HS-5 (cell line): Measurements from ENCODE around the gene AZIN2.
"Not testable (repeated sequence)": the region's sequence is repeated elsewhere in the genome, so short reads cannot be mapped to it uniquely, and the experiment has no call there.

Source experiments
- DNase-seq: peaks from one replicate; pipeline ENCODE4 v3.0.0-alpha.2; 2012; ENCODE audit warnings: low read depth

AZIN2 gene

DNA sequence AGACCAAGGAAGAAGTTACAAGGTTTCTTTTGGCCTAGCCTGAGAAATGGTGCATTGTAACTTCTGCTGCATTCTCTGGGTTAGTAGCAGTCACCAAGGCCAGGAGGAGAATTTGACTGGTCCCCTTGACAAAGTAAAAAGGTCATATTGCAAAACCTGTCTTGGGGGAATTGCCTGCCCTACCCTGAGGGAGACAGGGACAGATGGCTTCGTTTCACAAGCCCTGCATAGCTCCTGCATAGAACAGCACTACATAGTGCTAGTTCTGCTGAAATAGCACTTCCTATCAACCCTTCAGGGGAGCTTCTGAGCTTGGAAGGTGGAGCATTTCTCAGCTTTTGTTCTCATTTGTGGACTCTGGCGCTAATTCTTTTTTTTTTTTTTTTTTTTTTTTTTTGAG is 23.9 kb upstream of the AZIN2 start:
- DNase-seq: no peak

DNA sequence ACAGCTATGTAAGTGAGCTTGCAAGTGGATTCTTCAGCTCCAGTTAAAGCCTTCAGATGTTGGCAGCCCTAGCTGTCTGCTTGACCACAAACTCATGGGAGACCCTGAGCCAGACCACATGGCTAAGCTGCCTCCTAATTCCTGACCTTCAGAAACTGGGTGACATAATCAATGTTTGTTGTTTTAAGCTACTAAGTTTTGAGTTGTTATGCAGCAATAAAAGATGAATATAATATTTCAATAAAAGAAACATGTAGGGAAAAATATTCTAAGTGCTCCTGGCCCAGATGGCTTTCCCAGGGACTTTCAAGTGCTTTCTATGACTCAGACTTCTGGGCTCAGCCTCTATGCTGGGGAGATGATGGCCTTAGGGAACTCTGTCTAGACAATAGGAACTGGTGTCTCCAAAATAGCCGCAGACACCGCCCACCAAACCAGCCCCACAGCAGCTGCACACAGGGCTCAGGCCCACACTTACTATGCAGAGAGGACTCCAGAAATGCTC is 20.3 kb upstream of the AZIN2 start:
- no peak for DNase-seq

- DNase-seq: no peak
Observed at GRCh38 chr1:33061834-33062233, 19.1 kb upstream of the AZIN2 start.

DNA sequence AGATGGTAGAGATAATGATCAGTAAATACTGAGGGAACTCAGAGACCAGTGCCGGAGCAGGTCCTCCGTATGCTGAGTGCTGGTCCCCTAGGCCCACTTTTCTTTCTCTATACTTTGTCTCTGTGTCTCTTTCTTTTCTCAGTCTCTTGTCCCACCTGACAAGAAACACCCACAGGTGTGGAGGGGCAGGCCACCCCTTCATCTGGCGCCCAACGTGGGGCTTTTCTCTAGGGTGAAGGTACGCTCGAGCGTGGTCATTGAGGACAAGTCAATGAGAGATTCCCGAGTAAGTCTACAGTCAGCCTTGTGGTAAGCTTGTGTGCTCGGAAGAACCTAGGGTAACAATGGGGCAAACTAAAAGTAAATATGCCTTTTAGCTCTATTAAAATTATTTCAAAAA is 16.7 kb upstream of the AZIN2 start:
- not testable (repeated sequence) for DNase-seq

DNA sequence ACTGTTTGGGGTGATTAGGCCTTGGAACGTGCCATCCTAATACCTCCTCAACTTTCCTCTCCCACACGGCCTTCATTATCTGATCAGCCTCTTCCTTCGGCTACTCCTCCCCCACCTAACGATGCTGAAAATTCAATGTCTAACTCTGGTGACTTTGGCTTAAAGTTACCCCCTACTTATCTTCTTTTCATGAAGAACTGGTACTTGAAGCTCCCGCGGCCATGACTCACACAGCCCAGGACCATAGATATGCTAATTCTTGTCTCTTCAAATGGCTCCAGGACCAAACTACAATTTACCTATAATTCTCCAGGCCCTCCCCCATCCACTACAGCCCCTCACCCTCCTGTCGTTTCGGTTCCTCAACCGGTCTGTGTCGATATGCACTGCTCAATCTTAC is 15.7 kb upstream of the AZIN2 start:
- no peak for DNase-seq

DNA sequence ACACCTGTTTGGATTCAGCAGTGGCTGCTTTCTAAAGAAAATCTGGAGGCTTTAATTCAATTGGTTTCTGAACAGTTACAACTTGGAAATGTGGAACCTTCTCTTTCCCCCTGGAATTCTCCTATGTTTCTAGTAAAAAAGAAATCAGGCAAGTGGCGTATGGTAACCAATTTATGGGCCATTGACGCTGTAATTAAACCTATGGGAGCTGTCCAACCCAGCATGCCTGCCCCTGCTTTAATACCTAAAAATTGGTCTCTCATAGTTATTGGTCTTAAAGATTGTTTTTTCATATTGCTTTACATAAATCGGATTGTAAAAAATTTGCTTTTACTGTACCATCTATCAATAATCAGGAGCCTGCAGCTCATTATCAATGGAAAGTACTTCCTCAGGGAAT is 14.5 kb upstream of the AZIN2 start:
- DNase-seq: not testable (repeated sequence)

DNA sequence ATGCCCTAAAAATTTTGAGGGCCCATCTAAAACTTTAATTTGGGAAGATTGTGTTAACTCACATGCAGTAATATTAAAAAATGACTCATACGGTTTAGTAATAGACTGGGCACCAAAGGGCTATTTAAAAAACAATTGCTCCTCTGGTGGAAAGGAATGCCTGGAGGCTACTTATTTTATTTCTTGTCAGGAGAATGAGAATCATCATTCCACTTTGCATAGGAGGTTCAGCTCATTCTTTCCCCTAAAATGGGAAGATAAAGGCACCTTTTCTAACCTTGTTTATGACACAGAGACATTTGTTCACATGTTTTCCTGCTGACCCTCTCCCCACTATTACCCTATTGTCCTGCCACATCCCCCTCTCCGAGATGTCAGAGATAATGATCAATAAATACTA is 12.8 kb upstream of the AZIN2 start:
- DNase-seq: not testable (repeated sequence)

GRCh38 chr1:33070628-33071027 is 10.3 kb upstream of the AZIN2 start:
- no peak for DNase-seq

DNA sequence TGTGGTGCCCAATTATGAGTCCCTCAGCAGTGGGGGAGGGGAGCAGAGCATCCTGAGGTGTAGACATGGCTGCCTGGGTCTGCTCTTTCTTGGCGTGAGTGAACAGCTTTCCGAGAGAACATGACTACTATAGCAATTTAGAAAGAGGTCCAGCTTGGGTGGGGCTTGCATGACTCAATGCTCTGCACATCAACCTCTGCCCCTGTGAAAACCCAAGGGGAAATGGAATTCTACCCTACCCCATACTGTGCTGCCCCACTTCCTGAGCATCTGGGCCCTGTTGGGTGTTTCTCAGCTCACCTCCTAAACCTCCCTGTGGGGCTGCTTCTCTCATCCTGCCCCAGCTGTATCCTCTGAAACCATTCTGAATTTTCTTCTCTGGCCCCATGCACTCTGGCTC is 8.2 kb upstream of the AZIN2 start:
- no peak for DNase-seq

DNA sequence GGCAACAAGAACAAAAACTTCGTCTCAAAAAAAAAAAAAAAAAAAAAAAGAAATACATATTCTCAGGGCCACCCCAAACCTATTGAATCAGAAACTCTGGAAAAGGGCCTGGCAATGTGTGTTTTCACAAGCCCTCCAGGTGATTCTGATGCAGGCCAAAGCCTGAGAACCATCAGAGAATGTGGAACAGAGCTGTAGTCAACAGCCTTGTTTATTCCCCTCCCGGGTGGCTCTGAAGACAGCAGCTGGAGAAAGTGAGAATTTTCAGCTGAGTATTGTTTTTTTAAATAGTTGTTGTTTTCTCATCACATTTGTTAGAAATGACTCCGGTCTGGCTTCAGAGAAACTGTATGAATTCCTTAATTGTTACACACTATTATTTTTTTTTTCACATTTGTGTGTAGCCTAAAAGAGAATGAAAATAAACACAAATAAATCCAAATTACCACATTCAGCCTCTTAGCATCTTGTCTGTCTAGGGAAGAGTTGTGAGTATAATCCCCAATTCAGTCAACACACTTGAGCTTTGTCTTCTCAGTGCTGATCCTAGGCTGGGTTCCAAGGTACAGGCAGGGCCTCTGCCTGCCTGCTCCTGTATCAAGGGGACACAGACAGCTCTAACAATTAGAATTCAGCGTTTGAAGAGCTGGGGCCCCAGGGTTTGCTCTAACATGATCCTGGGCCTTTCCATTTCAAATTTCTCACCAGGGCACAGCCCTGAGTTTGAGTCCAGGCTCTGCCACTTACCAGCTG is 6.6 kb upstream of the AZIN2 start:
- no peak for DNase-seq

- DNase-seq: no peak
Observed at GRCh38 chr1:33078030-33078591, 2.8 kb upstream of the AZIN2 start.

DNA sequence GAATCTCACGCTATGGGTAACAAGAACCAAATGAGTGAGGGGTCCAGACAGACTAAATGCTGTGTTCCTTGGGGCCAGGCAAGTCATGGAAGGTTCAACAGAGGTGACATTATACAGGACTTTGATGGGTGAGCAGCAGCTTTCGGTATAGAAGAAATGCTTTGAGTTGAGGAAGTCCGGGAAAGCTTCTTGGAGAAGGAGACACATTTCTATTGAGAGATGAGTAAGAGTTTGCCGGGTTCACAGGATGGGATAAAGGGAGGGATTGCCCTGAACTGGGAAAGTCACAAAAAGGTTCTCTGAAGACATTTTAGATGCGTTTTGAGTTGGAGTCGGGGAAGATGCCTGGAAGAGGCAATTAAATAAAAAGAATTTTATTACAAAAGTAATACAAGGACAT is 580 bp upstream of the AZIN2 start:
- no peak for DNase-seq

DNA sequence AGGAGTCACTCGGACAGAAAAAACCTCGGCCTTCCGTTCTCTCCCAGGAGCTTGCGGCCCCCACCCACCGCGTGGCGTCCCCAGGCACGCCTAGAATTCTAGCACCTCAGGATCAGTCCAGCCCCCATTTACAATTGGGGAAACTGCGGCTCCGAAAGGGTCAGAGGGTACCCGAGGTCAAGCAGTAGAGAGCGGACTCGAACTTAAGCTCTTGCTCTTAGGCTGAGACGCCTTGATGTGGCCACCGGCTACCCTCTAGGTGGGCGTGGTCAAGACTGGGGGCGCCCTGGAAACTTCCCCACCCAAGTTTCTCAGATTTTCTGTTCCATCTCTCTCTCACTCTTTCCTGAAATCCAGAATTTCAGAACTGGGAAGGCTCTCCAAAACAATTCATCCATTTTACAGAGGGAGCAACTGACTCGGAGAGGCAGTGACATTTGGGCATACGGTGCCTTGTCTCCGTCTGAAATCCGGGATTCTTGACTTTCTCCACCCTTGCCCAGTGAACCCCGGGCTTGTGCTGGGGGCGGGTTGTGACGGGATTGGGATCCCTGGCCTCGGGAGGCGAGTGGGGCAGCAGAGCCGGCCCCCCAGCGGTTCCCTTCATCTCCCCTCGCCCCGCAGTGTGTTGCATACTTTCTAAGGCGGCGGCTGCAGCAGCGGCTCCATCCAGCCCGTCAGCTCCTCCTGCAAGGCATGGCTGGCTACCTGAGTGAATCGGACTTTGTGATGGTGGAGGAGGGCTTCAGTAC is 777 bp downstream of the AZIN2 start:
- DNase-seq: no peak

DNA sequence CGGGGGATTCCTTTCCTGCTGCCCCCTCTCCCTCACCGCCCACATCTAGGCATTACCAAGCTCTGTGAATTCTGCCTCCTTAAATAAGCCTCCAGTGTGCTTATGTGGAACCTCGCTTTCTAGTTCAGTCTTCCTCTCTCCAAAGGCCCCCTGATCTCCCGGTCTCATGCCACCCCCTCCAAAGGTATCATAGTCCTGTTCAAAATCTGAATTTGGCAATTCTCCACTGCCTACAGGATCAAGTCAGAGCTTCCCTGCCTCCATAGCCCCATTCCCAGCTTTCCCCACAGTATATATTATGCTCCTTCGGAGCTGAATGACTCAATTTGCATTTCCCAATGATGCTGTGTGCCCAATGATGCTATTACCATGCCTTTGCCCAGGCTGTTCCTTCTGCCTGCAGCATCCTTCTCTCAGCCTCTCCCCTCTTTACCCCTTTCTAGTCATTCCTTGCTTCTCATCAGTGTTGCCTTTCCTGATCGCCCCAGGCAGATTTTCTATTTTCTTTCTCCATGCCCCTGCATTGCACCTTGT is 1.7 kb downstream of the AZIN2 start:
- no peak for DNase-seq

DNA sequence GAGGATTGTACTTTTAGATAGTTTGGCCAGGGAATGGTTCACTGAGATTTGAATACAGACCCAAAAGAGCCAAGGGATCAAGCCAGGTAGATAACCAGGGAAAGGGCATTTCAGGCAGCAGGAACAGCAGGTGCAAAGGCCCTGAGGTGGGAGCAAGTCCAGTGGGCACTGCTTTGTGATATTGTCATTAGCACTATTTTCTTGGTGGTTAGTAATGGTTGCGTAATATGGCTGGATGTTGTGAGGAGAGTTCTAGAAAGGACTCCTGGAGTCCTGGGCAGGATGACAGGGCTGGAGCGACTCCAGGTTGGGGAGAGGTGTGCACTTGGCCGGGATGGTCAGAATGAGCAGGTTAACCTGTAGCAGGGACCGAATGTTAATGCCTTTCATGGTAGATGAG is 4.4 kb downstream of the AZIN2 start:
- DNase-seq: no peak

DNA sequence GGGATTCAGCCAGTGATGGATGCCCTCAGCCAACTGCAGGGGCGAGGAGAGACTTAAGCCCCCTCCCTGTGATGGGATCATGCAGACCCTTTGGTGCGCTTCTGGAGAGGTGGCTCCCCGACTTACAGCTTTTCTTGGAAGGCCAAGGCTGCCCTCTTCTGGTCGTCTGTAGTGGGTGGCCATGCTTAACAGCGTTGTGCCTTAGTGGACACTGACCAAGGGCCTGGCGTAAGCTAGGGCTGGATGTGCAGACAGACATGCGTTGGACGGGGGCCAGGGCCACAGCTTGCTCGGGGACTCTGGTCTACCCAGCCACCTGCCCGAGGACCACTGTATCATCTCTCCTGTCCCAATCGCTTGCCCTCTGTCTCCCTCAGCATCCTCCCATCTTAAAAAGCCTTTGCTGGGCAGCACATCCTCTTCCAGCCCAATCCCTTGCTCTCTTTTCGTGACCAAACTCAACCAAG is 5.5 kb downstream of the AZIN2 start:
- no peak for DNase-seq

DNA sequence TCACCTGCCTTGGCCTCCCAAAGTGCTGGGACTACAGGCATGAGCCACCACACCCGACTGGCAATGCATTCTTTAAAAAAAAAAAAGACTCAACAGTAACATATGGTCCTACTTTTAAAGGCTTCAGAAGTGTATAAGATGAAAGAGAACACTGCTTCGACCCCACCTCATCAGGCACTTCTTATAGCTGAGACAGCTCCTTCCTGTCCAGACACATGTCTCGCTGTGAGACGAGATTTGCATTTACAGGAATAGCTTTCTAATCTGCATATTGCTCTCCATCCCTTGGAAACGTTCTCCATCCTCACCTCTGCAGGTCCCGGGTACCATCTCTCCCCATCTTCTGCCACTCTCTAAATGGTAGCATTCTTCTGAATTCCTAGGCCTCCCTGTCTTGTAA is 6.7 kb downstream of the AZIN2 start:
- DNase-seq: no peak

DNA sequence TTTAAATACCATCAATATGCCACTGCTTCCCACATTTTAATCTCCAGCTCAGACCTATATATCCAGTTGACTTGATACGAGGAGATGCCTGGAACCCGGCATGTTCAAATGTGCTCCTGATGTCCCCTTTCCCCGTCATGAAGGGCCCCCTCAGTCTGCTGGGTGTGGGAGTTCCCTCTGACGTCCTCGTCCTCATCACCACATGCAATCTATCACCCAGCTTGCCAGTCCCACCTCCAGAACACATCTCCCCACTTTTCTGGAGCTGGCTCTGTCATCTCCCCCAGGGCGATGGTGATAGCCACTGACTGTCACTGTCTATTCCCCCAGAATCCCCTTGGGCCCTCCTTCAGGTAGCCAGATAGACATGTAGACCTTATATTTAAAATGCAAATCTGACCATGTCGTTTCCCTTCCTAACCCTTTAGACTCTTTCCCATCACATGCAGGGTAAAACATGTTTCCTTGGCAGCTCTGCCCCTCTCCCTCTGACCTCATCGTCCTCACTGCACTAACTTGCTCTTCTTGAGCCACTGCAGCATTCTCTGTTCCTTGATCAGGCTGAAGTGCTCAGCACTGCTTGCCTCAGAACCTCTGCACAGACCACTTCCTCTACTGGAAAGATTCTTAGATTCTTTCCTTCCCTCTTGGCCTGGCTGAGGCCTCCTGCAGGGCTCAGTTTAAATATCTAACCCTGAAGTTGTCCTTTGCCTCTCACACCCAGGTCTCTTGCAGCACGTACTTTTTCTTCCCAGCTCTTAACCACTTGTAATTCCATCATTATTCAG is 7.4 kb downstream of the AZIN2 start:
- DNase-seq: no peak

DNA sequence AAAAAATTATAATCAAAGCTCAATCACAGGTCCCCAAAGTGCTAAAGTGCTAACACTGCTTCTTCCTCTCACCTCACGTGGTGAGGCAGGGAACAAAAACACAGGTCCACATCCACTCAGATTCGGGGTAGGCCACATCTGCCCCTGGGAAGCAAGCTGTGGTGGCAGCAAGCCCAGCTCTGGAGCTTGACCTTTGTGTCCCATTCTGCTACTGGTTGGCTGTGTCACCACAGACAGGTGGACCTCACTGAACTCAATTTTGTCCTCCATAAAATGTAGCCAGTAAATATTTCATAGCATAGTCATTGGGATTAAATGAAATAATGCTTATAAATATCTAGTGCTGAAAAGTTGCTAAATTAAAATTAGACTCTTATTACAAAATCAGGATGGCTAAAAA is 8.5 kb downstream of the AZIN2 start:
- no peak for DNase-seq

GRCh38 chr1:33092438-33092837 is 11.5 kb downstream of the AZIN2 start:
- DNase-seq: no peak

DNA sequence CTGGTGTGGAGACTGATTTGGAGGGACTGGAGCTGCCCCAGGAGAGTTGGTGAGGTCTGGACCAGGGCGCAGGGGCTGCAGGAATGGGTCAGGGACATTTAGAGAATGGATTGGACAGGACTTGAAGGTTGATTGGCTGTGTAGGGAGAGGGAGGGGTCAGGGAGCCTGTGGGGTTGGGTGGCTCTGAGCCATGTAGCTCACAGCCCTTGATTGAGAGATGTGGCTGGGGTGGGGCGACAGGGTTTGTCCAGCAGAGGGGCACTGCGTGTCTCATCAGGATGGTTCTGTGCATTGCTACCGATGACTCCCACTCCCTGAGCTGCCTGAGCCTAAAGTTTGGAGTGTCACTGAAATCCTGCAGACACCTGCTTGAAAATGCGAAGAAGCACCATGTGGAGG is 12.1 kb downstream of the AZIN2 start:
- DNase-seq: no peak

DNA sequence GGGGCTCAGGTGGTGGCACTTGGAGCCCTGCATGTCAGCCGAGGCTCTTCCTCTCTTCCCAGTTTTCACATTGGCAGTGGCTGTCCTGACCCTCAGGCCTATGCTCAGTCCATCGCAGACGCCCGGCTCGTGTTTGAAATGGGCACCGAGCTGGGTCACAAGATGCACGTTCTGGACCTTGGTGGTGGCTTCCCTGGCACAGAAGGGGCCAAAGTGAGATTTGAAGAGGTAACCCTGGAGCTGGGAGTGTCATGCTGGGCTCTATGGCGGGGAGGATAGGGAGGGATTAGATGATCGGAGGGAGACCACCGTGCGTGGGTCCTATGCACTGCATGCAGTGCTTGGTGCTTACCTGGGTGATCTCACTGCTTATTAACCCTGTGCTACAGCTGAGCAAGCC is 13.5 kb downstream of the AZIN2 start:
- DNase-seq: no peak
